HCT116 (cell line): ENCODE data around the gene SFT2D2.
A peak's percentile ranks its signal among the peaks of the same experiment; 100 is the strongest.

ENCODE experiments used
- CEBPB ChIP-seq: IDR thresholded peaks from 2 replicates; pipeline ENCODE4 v1.6.1; 2012; ENCODE audit warnings: low read depth
- EZH2 ChIP-seq: fragments of 200-600 bp; sonication (generic); IDR thresholded peaks from 2 replicates; pipeline ENCODE4 v1.6.1; 2017; ENCODE audit warnings: antibody characterized with exemption, mixed run types
- EZH2phosphoT487 ChIP-seq: fragments of 200-600 bp; IDR thresholded peaks from 2 replicates; pipeline ENCODE4 v1.6.1; 2018; ENCODE audit warnings: antibody characterized with exemption, borderline replicate concordance
- POLR2A ChIP-seq: IDR thresholded peaks from 2 replicates; pipeline ENCODE4 v1.7.0; 2011; ENCODE audit warnings: borderline replicate concordance; ENCODE audit not compliant: insufficient read depth, insufficient read length; ENCODE audit errors: extremely low read depth
- POLR2AphosphoS5 ChIP-seq: IDR thresholded peaks from 2 replicates; pipeline ENCODE4 v1.6.1; 2011; ENCODE audit warnings: mild to moderate bottlenecking, low read depth, low read length, moderate library complexity
- SIN3A ChIP-seq: IDR thresholded peaks from 2 replicates; pipeline ENCODE4 v1.6.1; 2012; ENCODE audit warnings: low read depth
- YY1 ChIP-seq: IDR thresholded peaks from 2 replicates; pipeline ENCODE4 v1.6.1; 2011; ENCODE audit warnings: low read length, low read depth, moderate library complexity, mild to moderate bottlenecking; ENCODE audit not compliant: insufficient replicate concordance; ENCODE audit errors: extremely low read depth
- ZFX ChIP-seq: fragments of 450-650 bp; IDR thresholded peaks from 2 replicates; pipeline ENCODE4 v1.6.1; 2017
- ZNF274 ChIP-seq: fragments of 200-500 bp; sonication (Bioruptor generic); IDR thresholded peaks from 2 replicates; pipeline ENCODE4 v1.6.1; 2014; ENCODE audit warnings: mild to moderate bottlenecking, low read depth, low read length, inconsistent platforms
- TF ChIP-seq, protein P1 (sequence below): IDR thresholded peaks from 2 replicates; pipeline ENCODE4 v1.6.1; 2012
- TF ChIP-seq, protein P2 (sequence below), 3 experiments: fragments of 200-600 bp in 1 of 3; sonication (generic) in 1 of 3; IDR thresholded peaks in 2 of 3; conservative IDR thresholded peaks in 1 of 3; 2 replicates each; pipeline ENCODE4 v1.5.1; 2012 to 2017; ENCODE audit warnings: low read depth in 2 of 3, low read length in 2 of 3, antibody characterized with exemption in 1 of 3, borderline replicate concordance in 1 of 3, control low read depth in 1 of 3, mild to moderate bottlenecking in 1 of 3, mixed read lengths in 1 of 3, mixed run types in 1 of 3, moderate library complexity in 1 of 3; ENCODE audit not compliant: insufficient read depth in 1 of 3
- TF ChIP-seq, protein P3 (sequence below): IDR thresholded peaks from 2 replicates; pipeline ENCODE4 v1.6.1; 2012; ENCODE audit warnings: low read depth

DNA sequence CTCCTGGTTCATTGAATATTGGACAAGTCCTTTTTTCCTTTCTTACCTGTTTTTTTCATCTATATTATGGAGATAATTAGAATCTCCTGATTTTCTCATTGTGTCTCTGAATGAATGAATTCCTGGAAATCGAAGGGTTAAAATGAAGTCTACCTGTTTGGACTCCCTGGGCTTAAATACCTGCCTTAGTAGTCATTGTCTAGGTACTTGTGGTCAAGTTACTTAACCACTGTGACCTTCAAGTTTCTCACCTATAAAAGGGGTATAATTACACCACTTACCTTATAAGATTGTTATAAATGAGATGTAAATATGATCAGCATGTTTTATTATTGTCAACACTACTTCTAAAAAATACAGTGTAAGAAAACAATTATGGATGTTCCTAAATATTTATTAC is 45.8 kb downstream of the SFT2D2 start:
- TF ChIP-seq ZFX (no peak), YY1 (no peak), ZNF274 (no peak), EZH2 (no peak), EZH2phosphoT487 (no peak), POLR2A (no peak), POLR2AphosphoS5 (no peak), CEBPB (peak; percentile 63), SIN3A (no peak)
- TF ChIP-seq, protein P1, sequence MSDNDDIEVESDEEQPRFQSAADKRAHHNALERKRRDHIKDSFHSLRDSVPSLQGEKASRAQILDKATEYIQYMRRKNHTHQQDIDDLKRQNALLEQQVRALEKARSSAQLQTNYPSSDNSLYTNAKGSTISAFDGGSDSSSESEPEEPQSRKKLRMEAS, result no peak
- TF ChIP-seq, protein P2, sequence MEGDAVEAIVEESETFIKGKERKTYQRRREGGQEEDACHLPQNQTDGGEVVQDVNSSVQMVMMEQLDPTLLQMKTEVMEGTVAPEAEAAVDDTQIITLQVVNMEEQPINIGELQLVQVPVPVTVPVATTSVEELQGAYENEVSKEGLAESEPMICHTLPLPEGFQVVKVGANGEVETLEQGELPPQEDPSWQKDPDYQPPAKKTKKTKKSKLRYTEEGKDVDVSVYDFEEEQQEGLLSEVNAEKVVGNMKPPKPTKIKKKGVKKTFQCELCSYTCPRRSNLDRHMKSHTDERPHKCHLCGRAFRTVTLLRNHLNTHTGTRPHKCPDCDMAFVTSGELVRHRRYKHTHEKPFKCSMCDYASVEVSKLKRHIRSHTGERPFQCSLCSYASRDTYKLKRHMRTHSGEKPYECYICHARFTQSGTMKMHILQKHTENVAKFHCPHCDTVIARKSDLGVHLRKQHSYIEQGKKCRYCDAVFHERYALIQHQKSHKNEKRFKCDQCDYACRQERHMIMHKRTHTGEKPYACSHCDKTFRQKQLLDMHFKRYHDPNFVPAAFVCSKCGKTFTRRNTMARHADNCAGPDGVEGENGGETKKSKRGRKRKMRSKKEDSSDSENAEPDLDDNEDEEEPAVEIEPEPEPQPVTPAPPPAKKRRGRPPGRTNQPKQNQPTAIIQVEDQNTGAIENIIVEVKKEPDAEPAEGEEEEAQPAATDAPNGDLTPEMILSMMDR (IDR thresholded peaks at IDR 0.05 in 2 of 3, conservative IDR thresholded peaks at IDR 0.05 in 1 of 3; ENCODE audit: borderline replicate concordance in 1 of 3, insufficient read depth in 1 of 3, low read depth in 2 of 3, low read length in 2 of 3), result no peak
- TF ChIP-seq, protein P3, sequence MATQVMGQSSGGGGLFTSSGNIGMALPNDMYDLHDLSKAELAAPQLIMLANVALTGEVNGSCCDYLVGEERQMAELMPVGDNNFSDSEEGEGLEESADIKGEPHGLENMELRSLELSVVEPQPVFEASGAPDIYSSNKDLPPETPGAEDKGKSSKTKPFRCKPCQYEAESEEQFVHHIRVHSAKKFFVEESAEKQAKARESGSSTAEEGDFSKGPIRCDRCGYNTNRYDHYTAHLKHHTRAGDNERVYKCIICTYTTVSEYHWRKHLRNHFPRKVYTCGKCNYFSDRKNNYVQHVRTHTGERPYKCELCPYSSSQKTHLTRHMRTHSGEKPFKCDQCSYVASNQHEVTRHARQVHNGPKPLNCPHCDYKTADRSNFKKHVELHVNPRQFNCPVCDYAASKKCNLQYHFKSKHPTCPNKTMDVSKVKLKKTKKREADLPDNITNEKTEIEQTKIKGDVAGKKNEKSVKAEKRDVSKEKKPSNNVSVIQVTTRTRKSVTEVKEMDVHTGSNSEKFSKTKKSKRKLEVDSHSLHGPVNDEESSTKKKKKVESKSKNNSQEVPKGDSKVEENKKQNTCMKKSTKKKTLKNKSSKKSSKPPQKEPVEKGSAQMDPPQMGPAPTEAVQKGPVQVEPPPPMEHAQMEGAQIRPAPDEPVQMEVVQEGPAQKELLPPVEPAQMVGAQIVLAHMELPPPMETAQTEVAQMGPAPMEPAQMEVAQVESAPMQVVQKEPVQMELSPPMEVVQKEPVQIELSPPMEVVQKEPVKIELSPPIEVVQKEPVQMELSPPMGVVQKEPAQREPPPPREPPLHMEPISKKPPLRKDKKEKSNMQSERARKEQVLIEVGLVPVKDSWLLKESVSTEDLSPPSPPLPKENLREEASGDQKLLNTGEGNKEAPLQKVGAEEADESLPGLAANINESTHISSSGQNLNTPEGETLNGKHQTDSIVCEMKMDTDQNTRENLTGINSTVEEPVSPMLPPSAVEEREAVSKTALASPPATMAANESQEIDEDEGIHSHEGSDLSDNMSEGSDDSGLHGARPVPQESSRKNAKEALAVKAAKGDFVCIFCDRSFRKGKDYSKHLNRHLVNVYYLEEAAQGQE, result no peak
